Type B pancreatic cell (in vitro differentiated cells): ENCODE measurements around the gene METTL25B. TPM values are rescaled to one million over a fixed set of nuclear protein-coding genes. Genes with fewer than 3 reads are reported as not detected.

ENCODE experiments used
- DNase-seq: peaks from one replicate; pipeline ENCODE4 v3.0.0; 2021; ENCODE audit warnings: mixed read lengths; ENCODE audit not compliant: unreplicated experiment; ENCODE audit errors: extremely low spot score
- H3K27ac Mint-ChIP-seq: 2 replicates; pipeline ENCODE4 v1.8.0; 2021; ENCODE audit warnings: mild to moderate bottlenecking, mixed read lengths
- H3K27me3 Mint-ChIP-seq: 2 replicates; pipeline ENCODE4 v1.8.0; 2021; ENCODE audit warnings: mixed read lengths
- H3K36me3 Mint-ChIP-seq: 2 replicates; pipeline ENCODE4 v1.8.0; 2021; ENCODE audit warnings: mixed read lengths
- H3K4me1 Mint-ChIP-seq: one replicate; pipeline ENCODE4 v1.8.0; 2021; ENCODE audit warnings: mixed read lengths; ENCODE audit not compliant: unreplicated experiment
- H3K4me3 Mint-ChIP-seq: 2 replicates; pipeline ENCODE4 v1.8.0; 2021; ENCODE audit warnings: mild to moderate bottlenecking, mixed read lengths
- H3K9me3 Mint-ChIP-seq: 2 replicates; pipeline ENCODE4 v1.8.0; 2021; ENCODE audit warnings: mixed read lengths
- total RNA-seq: library from RNA; stranded (reverse); gene quantifications from 2 replicates; pipeline ENCODE4 v1.2.1, GENCODE V29; 2021; ENCODE audit warnings: low replicate concordance
- TF ChIP-seq, protein P1 (sequence below): fragments of 200-600 bp; sonication (generic); conservative IDR thresholded peaks from 2 replicates; pipeline ENCODE4 v1.5.0; 2021; ENCODE audit warnings: antibody characterized with exemption, mild to moderate bottlenecking

Gene METTL25B
- total RNA-seq, 1 donor from 2014 or later: 35.2 TPM

DNA sequence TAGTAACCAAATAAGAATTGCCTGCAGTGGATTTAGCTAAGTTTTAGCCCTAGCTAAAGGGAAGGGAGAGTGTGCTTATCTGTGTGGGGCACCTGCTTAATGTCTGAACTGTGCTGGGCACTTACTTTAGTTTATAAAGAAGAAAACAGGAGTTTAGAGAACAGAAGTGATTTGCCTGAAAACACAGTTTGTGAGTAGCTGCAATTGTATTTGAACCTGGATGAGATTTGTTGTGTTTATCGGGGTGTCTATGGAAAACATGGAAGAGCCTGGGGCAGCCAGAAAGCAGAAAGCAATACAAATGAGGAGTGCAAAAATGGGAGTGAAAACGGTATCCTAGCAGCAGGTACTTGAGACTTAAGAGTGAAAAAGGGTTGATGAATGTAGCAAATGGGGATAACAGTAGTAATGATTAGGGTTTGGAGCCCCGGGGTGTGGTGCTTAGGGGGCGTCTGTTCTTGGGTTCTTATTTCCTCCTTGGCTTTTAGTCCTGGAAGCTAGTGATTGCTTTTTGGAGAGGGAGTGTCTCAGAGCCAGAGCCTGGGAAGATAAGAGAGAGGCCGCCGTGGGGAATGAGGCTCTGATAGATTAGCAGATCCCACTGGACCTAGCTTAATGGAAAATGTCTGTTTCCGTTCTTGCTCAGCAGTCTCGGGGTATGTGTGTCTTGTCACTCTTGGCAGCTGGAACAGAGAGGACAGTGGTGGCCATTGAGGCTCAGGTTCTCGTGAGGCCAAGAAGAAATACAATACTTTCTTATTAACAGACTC lies 44.6 kb downstream of the METTL25B start:
- peaks cover 3% of the 10 kb centered on the region for H3K9me3 Mint-ChIP-seq
- DNase-seq: no peak
- TF ChIP-seq, protein P1, sequence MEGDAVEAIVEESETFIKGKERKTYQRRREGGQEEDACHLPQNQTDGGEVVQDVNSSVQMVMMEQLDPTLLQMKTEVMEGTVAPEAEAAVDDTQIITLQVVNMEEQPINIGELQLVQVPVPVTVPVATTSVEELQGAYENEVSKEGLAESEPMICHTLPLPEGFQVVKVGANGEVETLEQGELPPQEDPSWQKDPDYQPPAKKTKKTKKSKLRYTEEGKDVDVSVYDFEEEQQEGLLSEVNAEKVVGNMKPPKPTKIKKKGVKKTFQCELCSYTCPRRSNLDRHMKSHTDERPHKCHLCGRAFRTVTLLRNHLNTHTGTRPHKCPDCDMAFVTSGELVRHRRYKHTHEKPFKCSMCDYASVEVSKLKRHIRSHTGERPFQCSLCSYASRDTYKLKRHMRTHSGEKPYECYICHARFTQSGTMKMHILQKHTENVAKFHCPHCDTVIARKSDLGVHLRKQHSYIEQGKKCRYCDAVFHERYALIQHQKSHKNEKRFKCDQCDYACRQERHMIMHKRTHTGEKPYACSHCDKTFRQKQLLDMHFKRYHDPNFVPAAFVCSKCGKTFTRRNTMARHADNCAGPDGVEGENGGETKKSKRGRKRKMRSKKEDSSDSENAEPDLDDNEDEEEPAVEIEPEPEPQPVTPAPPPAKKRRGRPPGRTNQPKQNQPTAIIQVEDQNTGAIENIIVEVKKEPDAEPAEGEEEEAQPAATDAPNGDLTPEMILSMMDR: no peak
- H3K36me3 Mint-ChIP-seq: peaks cover 26% of the 10 kb centered on the region
- peak overlapping the region; percentile 36 for H3K27ac Mint-ChIP-seq
- peaks cover 59% of the 10 kb centered on the region for H3K4me1 Mint-ChIP-seq
- H3K4me3 Mint-ChIP-seq: peak overlapping the region; percentile 24
- H3K27me3 Mint-ChIP-seq: no peaks in the 10 kb centered on the region

DNA sequence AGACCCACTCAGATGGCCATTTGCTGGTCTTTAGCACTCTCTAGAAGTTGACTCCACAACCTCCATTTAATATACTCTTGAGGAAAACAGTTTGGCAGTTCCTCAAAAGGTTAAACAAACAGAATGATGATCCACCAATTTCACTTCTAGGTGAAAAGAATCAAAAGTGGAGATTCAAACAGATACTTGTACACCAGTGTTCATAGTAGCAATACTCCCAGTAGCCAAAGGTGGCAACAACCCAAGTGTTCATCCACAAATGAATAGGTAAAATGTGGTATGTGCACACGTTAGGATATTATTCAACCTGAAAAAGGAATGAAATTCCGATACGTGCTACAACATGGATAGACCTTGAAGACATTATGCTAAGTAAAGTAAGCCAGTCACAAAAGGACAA lies 45.3 kb downstream of the METTL25B start:
- TF ChIP-seq, protein P1: peak; percentile 53
- Mint-ChIP-seq H3K9me3 (peaks cover 3% of the 10 kb centered on the region), H3K27me3 (no peaks in the 10 kb centered on the region), H3K4me3 (peak overlapping the region; percentile 24), H3K36me3 (peaks cover 26% of the 10 kb centered on the region), H3K27ac (peak overlapping the region; percentile 70), H3K4me1 (peaks cover 56% of the 10 kb centered on the region)
- no peak for DNase-seq

DNA sequence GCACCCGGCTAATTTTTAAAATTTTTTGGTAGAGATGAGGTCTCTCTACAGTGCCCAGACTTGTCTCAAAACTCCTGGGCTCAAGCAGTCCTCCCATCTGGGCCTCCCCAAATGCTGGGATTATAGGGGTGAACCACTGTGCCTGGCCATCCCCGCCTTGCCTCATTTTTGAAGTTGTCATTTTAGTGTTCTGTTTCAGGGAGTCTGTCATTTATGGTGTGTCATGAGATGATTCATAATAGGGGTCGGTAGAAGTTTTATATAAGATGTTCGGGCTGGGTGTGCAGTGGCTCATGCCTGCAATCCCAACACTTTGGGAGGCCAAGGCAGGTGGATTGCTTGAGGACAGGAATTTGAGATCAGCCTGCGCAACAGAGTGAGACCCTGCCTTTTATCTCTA lies 47.5 kb downstream of the METTL25B start:
- Mint-ChIP-seq H3K9me3 (peaks cover 3% of the 10 kb centered on the region), H3K36me3 (peaks cover 14% of the 10 kb centered on the region), H3K4me3 (peak overlapping the region; percentile 13), H3K4me1 (peaks cover 42% of the 10 kb centered on the region), H3K27ac (no peak overlapping the region), H3K27me3 (no peaks in the 10 kb centered on the region)
- no peak for DNase-seq
- TF ChIP-seq, protein P1: no peak

DNA sequence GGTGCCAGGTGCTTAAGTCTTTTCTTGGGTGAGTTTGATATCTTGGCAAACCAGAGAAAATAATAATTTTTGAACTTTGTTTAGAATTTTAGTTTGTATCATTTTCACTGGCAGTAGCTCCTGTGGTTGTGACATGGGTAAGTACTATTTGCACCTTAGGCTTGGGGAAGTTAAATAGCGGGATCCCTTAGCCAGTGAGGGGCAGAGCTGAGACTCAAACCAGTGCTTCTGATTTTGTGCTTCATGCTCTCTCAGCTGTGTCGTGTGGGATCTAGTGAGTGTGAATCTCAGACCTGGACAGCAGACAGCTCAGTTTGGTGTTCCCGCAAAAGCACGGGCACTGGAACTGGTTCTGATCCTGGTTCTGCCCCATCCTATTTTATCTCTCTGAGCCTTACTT lies 48.7 kb downstream of the METTL25B start:
- TF ChIP-seq, protein P1: no peak
- peaks cover 40% of the 10 kb centered on the region for H3K4me1 Mint-ChIP-seq

DNA sequence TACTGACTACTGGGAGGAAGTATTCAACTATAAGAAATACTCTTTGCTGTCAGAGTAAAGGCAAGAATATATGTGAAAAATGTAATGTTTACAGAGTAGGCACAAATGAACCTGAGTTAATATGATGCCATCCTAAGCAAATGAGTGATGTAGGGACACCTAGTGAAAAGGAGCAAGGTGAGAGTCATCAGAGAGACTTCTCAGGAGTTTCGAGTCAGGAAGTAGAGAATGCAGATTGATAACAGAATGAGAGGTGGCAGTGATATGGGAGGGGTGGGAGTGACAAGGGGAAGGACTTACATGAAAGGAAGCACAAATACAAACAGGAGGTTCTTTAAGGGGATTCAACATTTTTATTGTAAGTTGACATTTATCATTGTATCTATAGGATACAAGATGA lies 49.3 kb downstream of the METTL25B start:
- DNase-seq: no peak
- Mint-ChIP-seq H3K9me3 (peaks cover 3% of the 10 kb centered on the region), H3K4me3 (no peak overlapping the region), H3K36me3 (peaks cover 22% of the 10 kb centered on the region), H3K27me3 (no peaks in the 10 kb centered on the region), H3K27ac (peak overlapping the region; percentile 35), H3K4me1 (peaks cover 36% of the 10 kb centered on the region)
- TF ChIP-seq, protein P1: no peak

More for the DNA sequence above, 48.7 kb downstream of the METTL25B start:
- peaks cover 3% of the 10 kb centered on the region for H3K9me3 Mint-ChIP-seq
- H3K4me3 Mint-ChIP-seq: no peak overlapping the region
- H3K36me3 Mint-ChIP-seq: peaks cover 18% of the 10 kb centered on the region
- H3K27me3 Mint-ChIP-seq: no peaks in the 10 kb centered on the region
- no peak overlapping the region for H3K27ac Mint-ChIP-seq
- no peak for DNase-seq
